ENCODE measurements around the gene GJA1.

- TF ChIP-seq CTCF (IDR thresholded peaks at IDR 0.05) (no peak), MAFK (IDR thresholded peaks at IDR 0.05; ENCODE audit: partially characterized antibody) (no peak), CBX2 (IDR thresholded peaks at IDR 0.05; ENCODE audit: borderline replicate concordance, low read depth) (no peak), PBX3 (IDR thresholded peaks at IDR 0.05) (no peak), EHF (CRISPR knock-in tag; IDR thresholded peaks at IDR 0.05) (no peak), REST (IDR thresholded peaks at IDR 0.05) (no peak), CHD2 (IDR thresholded peaks at IDR 0.05; ENCODE audit: low read length, partially characterized antibody) (no peak), RFX5 (IDR thresholded peaks at IDR 0.05) (no peak), GATA3 (IDR thresholded peaks at IDR 0.05; ENCODE audit: borderline replicate concordance) (no peak), TP53 (CRISPR knock-in tag; IDR thresholded peaks at IDR 0.05) (no peak), HMGXB4 (CRISPR knock-in tag; IDR thresholded peaks at IDR 0.05; ENCODE audit: borderline replicate concordance) (no peak)
These were observed 37.3 kb upstream of the GJA1 start for GRCh38 chr6:121398127-121398526.

Measured in A549 (cell line).